GM06990 (cell line): ENCODE data around the gene NKIRAS2.

Experiments used
- DNase-seq: peaks from one replicate; pipeline ENCODE4 v3.0.0-alpha.2; 2011; ENCODE audit not compliant: insufficient read length; ENCODE audit errors: extremely low read depth
- H3K27me3 ChIP-seq: replicated peaks from 2 replicates; pipeline ENCODE4 v1.6.0; 2011; ENCODE audit warnings: low read length; ENCODE audit not compliant: control insufficient read depth, insufficient read depth
- H3K36me3 ChIP-seq: 2 replicates; pipeline ENCODE4 v1.5.1; 2011; ENCODE audit warnings: low read length; ENCODE audit not compliant: control insufficient read depth, insufficient read depth
- H3K4me3 ChIP-seq: replicated peaks from 2 replicates; pipeline ENCODE4 v1.5.1; 2011; ENCODE audit warnings: low read depth, mild to moderate bottlenecking, control low read depth, low read length
- CTCF ChIP-seq: IDR thresholded peaks from 2 replicates; pipeline ENCODE4 v1.5.1; 2011; ENCODE audit warnings: low read length, control low read depth, mild to moderate bottlenecking, inconsistent platforms; ENCODE audit not compliant: insufficient read depth, poor library complexity, severe bottlenecking

Gene NKIRAS2

GRCh38 chr17:41988418-41988817, 31.5 kb upstream of the NKIRAS2 start:
- Histone ChIP-seq H3K4me3 (no peak overlapping the region), H3K36me3 (peaks cover 30% of the 10 kb centered on the region), H3K27me3 (no peaks in the 10 kb centered on the region)
- no peak for TF ChIP-seq CTCF
- no peak for DNase-seq

- H3K36me3 ChIP-seq, result peaks cover 25% of the 10 kb centered on the region
- no peak for TF ChIP-seq CTCF
Measured at GRCh38 chr17:41989702-41990419, 30.0 kb upstream of the NKIRAS2 start.

GRCh38 chr17:41992576-41992975, 27.3 kb upstream of the NKIRAS2 start:
- Histone ChIP-seq H3K27me3 (no peaks in the 10 kb centered on the region), H3K4me3 (no peak overlapping the region), H3K36me3 (peaks cover 25% of the 10 kb centered on the region)
- no peak for DNase-seq
- TF ChIP-seq CTCF, result no peak

More at GRCh38 chr17:41989702-41990419, 30.0 kb upstream of the NKIRAS2 start:
- no peak for DNase-seq
- no peaks in the 10 kb centered on the region for H3K27me3 ChIP-seq
- H3K4me3 ChIP-seq, result no peak overlapping the region

GRCh38 chr17:41996855-41997164, 23.1 kb upstream of the NKIRAS2 start:
- no peak for DNase-seq
- Histone ChIP-seq H3K27me3 (no peaks in the 10 kb centered on the region), H3K4me3 (no peak overlapping the region), H3K36me3 (peaks cover 22% of the 10 kb centered on the region)
- no peak for TF ChIP-seq CTCF

- DNase-seq, result no peak
Measured at GRCh38 chr17:41998497-41998896, 21.4 kb upstream of the NKIRAS2 start.

More at GRCh38 chr17:41998497-41998896, 21.4 kb upstream of the NKIRAS2 start:
- TF ChIP-seq CTCF, result no peak
- no peaks in the 10 kb centered on the region for H3K27me3 ChIP-seq
- no peak overlapping the region for H3K4me3 ChIP-seq
- H3K36me3 ChIP-seq, result peaks cover 18% of the 10 kb centered on the region
